HT-29 (cell line): ENCODE data around the gene RSPO4. TPM values are rescaled to one million over a fixed set of nuclear protein-coding genes. Genes with fewer than 3 reads are reported as not detected.

Experiments used
- DNase-seq: peaks from one replicate; pipeline ENCODE4 v3.0.0-alpha.2; 2015; ENCODE audit warnings: low spot score
- total RNA-seq: library from RNA; depleted of rRNA; stranded (reverse); fragments of >200 nt; shearing (Covaris generic); gene quantifications from 2 replicates; pipeline ENCODE4 v1.2.3, GENCODE V29; 2014

The RSPO4 gene
- total RNA-seq, 1 experiment from 2014 or later: not detected

- DNase-seq: peak; percentile 61
Observed at GRCh38 chr20:967796-968742, 34.0 kb downstream of the RSPO4 start.

GRCh38 chr20:965956-966355 lies 36.2 kb downstream of the RSPO4 start:
- no peak for DNase-seq

- DNase-seq: no peak
Observed at GRCh38 chr20:963795-964194, 38.3 kb downstream of the RSPO4 start.

- no peak for DNase-seq
Observed at GRCh38 chr20:962683-963082, 39.4 kb downstream of the RSPO4 start.

DNA sequence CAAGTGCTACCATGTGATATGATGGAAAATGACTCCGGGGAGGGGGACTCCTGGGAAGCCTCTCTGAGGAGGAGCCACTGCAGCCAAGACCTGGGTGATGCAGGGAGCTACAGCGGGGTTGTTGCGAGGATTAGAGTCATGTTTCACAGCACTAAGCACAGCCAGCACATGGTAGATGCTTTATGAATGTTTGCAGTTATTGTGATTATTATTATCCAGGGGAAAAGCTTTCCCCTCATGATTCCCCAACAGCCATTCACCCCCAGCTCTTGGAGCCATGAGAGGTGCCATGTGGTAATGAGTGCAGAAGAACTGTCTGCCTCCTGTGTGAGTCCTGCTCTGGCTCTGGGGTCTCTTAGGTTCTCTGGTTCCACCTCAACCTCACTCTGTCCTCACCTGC lies 39.9 kb downstream of the RSPO4 start:
- DNase-seq: no peak

- no peak for DNase-seq
Observed at GRCh38 chr20:961768-962167, 40.3 kb downstream of the RSPO4 start.

DNA sequence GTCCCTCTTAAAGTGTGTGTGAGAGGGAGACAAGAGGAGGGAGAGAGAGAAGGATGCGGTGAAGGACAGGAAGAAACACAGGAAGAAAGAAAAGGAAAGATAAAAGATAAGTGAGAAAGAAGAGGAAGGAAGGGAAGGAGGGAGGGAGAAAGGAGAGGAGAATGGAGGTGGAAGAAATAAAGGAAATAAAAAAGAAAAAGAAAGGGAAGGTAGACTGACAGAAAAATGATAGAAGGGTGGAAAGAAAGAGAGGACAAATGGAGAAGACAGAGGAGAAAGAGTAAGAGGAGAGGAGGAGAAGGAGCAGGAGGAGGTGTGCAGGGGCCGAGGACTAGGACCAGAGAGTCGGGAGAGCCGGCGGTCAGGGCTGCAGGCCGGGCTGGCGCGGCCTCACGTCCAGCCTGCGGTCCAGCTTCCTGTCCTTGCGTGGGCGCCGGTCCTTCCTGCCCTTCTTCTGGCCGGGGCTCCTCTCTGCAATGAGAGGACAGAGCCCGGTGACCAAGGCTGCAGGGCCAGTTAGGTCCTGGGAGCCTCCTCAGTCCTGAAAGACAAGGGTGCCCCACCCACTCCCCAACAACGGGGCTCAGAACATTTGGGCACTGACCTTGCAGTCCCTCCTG lies 42.0 kb downstream of the RSPO4 start:
- DNase-seq: no peak

- DNase-seq: no peak
Observed at GRCh38 chr20:958936-959815, 42.9 kb downstream of the RSPO4 start.

DNA sequence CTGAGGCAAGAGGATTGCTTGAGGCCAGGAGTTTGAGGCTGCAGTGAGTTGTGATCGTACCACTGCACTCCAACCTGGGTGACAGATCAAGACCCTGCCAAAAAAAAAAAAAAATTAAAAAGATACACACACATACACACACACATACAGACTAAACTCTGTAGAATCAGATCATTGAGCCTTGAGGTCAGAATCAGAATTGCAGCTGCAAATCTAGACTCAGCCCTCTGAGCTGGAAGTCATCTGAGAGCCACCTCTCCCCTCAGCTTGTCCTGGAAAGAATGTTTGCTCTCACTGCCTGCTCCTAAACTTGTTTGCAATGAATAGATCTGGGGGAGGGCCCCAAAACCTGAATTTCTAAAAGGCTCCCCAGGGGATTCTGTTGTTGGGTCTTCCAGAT lies 44.6 kb downstream of the RSPO4 start:
- peak; percentile 15 for DNase-seq

DNA sequence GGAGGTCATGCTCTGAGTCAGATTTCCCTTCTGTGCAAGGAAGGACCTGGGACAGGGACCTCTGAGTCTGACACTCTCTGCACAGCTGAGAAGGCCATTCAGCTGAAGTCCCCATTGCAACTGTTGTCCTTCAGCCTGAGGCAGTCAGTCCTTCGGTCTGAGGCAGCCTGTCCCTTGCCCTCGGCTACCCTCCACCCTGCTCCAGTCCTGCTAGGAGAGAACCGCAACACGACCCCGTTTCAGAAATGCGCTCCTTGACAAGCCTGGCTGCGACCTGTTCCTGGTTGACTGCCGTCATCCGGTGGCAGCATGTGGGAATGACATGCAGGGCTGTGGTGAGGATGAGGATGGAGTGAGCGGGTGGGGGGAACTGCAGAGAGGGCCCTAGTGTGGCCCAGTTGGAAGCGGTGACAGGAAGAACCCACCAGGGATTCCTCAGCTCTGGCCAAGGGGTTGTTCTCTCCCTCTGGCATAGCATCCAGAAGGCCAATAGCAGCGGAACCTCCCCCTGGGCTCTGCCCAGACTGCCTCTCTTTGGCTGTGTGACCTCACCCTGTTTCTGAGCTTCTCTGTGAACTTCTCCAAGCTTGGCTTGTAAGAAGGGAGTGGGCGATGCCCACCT lies 45.7 kb downstream of the RSPO4 start:
- peak; percentile 79 for DNase-seq

- DNase-seq: no peak
Observed at GRCh38 chr20:955656-956055, 46.5 kb downstream of the RSPO4 start.

- no peak for DNase-seq
Observed at GRCh38 chr20:955111-955510, 47.0 kb downstream of the RSPO4 start.

DNA sequence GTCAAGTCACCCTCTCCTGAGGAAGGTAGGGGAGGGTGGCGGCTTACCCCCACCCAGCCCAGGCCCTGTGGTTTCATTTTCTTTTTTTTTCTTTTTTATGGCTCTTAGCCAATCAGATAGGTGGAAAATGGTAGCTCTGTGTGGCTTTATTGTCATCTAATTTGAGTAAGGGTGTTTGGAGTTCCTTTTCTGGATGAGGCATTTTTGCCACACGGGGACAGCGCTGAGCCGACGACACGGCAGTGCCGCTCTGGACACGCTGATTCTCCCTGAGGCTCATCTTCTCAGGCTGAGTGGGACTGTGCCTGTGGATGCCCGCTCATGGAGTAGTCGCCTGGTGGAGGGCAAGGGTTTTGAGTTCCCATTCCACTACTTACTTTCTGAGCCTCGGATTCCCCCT lies 48.4 kb downstream of the RSPO4 start:
- peak; percentile 12 for DNase-seq

DNA sequence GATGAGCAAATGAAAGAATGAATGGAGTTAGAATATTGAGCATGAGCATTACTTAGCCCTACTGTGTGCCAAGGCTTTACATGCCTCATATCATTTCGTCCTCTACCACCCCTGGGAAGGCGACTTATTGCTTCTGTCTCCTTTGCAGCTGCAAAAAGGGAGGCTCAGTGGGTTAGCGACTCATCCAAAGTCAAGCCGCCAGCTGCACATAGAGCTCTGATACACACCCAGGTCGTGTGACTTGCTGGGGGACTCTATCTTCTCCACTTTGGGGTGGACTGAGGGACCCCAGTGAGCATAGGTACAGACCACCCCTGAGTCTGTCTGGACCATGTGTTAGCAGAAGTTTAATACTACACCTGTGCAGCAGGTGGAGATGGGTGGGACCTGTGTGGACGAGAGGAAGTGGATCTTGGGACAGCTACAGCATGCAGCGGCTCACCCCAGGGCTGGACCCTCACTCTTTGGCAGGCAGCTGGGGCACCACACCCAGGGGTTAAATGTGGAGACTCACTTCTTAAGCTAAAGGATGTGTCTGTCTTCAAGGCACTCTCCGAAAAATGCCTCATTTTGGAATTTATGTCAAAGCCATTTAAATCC lies 49.8 kb downstream of the RSPO4 start:
- DNase-seq: no peak

GRCh38 chr20:951384-952169 lies 50.5 kb downstream of the RSPO4 start:
- no peak for DNase-seq

DNA sequence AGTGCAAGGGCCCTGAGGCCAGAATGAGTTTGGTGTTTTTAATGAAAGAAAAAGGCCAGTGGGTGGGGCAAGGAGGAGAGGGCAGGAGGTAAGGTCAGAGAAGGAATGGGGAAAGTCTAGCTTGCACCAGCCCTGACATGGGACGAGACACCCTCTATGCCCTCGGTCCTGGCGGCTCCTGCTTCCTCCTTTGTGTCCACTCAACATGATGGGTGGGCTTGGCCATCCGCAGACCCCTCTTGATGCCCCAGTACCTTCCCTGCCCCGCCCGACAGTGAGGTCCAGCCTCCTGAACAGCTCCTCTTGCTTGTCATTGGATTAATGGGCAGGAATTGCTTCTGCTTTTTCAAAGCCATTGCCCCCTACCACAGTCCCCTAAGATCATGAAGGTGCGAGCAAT lies 52.4 kb downstream of the RSPO4 start:
- no peak for DNase-seq

GRCh38 chr20:946826-947225 lies 55.3 kb downstream of the RSPO4 start:
- DNase-seq: no peak

DNA sequence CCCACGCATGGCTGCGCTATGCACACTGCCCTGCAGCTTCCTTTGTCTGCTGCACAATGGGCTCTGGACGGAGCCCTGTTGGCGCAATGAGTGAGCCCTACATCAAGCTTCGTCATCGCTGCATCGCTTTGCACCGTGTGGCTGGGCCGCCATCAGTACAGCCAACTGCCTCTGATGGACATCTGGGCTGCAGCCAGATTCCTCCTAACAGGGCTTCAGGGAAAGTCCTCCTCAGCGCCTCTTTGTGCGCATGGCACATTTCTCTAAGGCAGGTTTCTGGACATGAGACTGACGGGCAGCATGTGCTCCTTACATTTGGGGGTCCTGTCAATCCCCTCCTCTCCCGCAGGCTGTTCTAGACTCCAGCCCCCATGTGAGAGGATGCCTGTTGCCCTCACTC lies 56.3 kb downstream of the RSPO4 start:
- no peak for DNase-seq

- DNase-seq: no peak
Observed at GRCh38 chr20:944774-945410, 57.2 kb downstream of the RSPO4 start.

GRCh38 chr20:944148-944547 lies 58.0 kb downstream of the RSPO4 start:
- no peak for DNase-seq
